HUES64 (cell line): ENCODE data around the gene ZBTB49.

Experiments used
- H3K27ac ChIP-seq: 2 replicates; pipeline ENCODE4 v1.7.0; 2013; ENCODE audit warnings: low read depth, low read length, inconsistent platforms
- H3K27me3 ChIP-seq: 2 replicates; pipeline ENCODE4 v1.6.1; 2013; ENCODE audit warnings: mild to moderate bottlenecking, low read length; ENCODE audit not compliant: insufficient read depth
- H3K36me3 ChIP-seq: 2 replicates; pipeline ENCODE4 v1.6.1; 2013; ENCODE audit warnings: mild to moderate bottlenecking, low read length; ENCODE audit not compliant: insufficient read depth
- H3K4me1 ChIP-seq: 2 replicates; pipeline ENCODE4 v1.6.1; 2013; ENCODE audit warnings: mild to moderate bottlenecking, low read length, moderate library complexity; ENCODE audit not compliant: insufficient read depth
- H3K4me3 ChIP-seq: 2 replicates; pipeline ENCODE4 v1.5.1; 2013; ENCODE audit warnings: mild to moderate bottlenecking, low read length, moderate library complexity
- H3K9ac ChIP-seq: 2 replicates; pipeline ENCODE4 v1.6.1; 2013; ENCODE audit warnings: mild to moderate bottlenecking, low read depth, low read length
- H3K9me3 ChIP-seq: 2 replicates; pipeline ENCODE4 v1.6.1; 2013; ENCODE audit warnings: low read depth, low read length; ENCODE audit not compliant: insufficient read depth
- WGBS: fragments of 150-250, 120-280 bp; methylation state at CpG from one replicate; pipeline ENCODE4 v1.1.7; 2013; ENCODE audit warnings: missing lambda C conversion rate; 5-methylcytosine and 5-hydroxymethylcytosine counted together

ZBTB49 gene

DNA sequence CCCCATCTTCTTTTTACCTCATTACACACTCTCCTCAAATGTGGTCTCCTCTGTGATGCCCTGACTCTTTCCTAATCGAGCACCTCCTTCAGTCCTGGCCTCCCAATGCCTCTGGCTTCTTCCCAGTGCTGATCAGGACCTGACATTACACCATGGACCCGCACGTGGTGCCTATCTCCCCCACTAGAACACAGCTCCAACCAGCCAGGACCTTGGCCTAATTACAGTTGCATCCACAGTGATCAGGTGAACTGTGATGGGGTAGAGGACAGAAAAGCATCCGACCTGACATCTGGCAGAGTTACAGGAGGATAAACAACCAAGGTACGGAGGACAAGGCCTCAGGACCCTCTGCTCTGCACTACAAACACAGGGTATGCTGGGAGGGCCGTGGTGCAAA, 12.5 kb upstream of the ZBTB49 start:
- WGBS = 78% methylated on average over 6 of the region's 6 CpGs
- H3K36me3 ChIP-seq = peaks cover 92% of the 10 kb centered on the region

DNA sequence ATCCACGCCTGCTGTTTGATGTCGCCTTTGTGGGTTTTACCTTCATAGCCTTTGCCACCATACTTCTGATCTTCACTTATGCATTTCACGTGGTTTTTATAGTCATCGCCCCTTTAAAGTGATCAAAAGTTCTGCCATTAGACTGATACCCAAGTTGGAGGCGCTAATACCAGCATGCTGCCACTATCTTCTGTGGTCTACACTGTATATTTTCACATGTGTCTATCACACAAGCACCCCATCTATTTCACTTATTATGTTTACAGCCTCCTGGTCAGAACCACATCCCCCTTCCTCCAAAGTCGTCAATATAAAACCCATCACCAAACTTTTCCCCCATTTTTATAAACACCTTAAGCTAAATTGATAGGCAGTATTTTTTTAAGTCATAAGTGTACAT, 8.3 kb upstream of the ZBTB49 start:
- Histone ChIP-seq H3K9me3 (no peaks in the 10 kb centered on the region), H3K36me3 (peaks cover 93% of the 10 kb centered on the region), H3K27me3 (no peaks in the 10 kb centered on the region), H3K4me3 (no peak overlapping the region), H3K9ac (no peak overlapping the region), H3K4me1 (no peaks in the 10 kb centered on the region), H3K27ac (no peak overlapping the region)
- WGBS = 97% methylated on average over 6 of the region's 6 CpGs

More for the DNA sequence above, 12.5 kb upstream of the ZBTB49 start:
- Histone ChIP-seq H3K4me1 (no peaks in the 10 kb centered on the region), H3K9ac (no peak overlapping the region), H3K27ac (no peak overlapping the region), H3K27me3 (no peaks in the 10 kb centered on the region), H3K4me3 (no peak overlapping the region), H3K9me3 (no peaks in the 10 kb centered on the region)

DNA sequence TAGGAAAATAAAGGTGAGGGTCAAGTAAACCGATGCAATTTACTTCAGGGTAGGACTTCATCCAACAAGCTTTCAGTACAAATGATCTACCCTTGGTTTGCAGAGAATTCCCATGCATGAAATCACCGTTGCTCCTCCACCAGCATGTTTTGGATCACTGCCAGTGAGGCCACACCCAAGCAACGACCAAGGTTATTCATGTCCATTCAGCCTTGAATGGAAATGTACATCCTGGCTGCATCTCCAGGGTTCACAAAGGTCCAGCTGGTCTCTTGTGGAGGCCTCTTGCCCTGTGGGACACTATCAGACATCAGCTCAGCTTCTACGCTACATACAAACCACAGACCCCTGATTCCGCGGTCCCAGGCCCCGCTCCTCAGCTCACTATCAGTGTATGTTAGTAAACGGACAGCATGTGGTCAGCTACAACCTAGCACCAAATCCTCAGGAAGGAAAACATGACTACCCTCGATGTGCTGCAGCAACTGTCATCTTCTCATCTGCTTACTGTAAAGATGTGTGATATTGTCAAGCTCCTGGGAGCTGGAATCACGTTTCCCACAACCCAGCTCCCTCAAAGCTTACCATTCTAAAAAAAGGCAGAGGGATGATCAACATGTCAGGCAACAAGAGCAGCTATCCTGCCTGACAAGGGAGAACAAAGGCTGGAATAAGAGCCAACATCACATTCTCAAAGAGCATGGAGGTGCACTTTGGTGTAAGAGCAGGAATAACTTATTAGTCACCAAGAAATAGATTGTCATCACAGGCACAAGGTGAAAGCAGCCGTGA, 5.0 kb upstream of the ZBTB49 start:
- no peak overlapping the region; the same call in 1 of the 2 replicates for H3K9ac ChIP-seq
- WGBS = 95% methylated on average over 11 of the region's 11 CpGs
- H3K27ac ChIP-seq = no peak overlapping the region
- H3K4me3 ChIP-seq = no peak overlapping the region
- H3K9me3 ChIP-seq = no peaks in the 10 kb centered on the region
- no peaks in the 10 kb centered on the region for H3K27me3 ChIP-seq
- H3K4me1 ChIP-seq = peaks cover 6% of the 10 kb centered on the region
- H3K36me3 ChIP-seq = peaks cover 67% of the 10 kb centered on the region

DNA sequence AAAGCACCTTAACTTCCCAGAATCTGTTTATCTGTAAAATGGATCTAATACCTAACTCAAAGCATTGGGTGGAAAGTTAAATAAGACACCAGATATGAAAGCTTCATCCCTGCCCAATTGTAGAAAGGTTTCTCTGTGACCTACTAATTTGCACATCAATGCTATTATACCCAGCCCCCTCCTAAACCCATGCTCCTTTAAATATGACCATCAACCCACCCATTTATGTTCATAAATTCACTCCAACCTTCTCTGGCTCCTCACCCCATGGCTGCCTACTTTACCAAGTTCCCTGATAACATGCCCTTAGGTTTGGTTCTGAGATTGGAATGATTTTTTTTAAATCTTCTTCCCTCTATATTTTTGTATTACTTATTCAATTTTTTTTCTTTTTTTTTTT, 2.0 kb upstream of the ZBTB49 start:
- Histone ChIP-seq H3K9ac (no peak overlapping the region), H3K9me3 (no peaks in the 10 kb centered on the region), H3K27ac (no peak overlapping the region), H3K4me3 (no peak overlapping the region), H3K27me3 (no peaks in the 10 kb centered on the region), H3K4me1 (peaks cover 6% of the 10 kb centered on the region), H3K36me3 (peaks cover 42% of the 10 kb centered on the region)

DNA sequence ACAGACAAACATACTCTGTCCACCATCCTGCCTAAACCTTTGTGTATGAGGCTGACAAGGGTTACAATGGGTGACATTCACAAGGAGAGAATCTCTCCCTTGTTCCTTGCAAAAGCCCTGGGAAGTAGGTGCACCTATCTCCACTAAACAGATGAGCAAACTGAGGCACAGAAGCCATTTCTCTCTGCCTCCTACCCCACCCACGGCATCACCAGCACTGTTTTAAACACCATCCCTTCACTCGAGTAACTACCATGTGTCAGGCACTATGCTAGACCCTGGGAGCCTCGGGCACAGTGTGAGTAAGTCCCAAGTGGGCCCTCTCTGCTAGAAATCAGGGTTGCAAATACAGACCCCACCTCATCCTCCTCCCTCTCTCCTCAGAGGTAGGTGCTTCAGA, 996 bp upstream of the ZBTB49 start:
- WGBS = 37% methylated on average over 3 of the region's 3 CpGs
- Histone ChIP-seq H3K27ac (no peak overlapping the region), H3K9ac (peak overlapping the region; percentile 79), H3K36me3 (peaks cover 32% of the 10 kb centered on the region), H3K4me3 (peak overlapping the region; percentile 91), H3K27me3 (no peaks in the 10 kb centered on the region), H3K9me3 (no peaks in the 10 kb centered on the region), H3K4me1 (peaks cover 6% of the 10 kb centered on the region)

DNA sequence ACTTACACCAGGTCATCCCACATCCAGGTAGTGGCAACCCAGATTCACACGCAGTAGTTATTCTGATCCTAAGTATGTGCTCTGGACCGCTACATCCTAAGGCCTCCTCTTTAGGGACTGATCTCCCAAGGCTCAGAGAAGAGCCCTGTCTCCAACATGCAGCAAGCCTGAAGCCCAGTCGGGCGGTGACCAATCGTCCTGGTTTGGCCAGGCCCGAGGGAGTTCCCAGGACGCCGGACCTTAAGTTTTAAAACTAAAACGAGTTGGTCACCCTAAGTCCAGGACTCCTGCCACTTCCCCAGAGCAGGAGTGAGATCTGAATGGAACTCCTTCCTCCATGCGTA, 482 bp upstream of the ZBTB49 start:
- H3K4me1 ChIP-seq = peaks cover 6% of the 10 kb centered on the region
- no peaks in the 10 kb centered on the region for H3K27me3 ChIP-seq
- no peaks in the 10 kb centered on the region for H3K9me3 ChIP-seq
- H3K36me3 ChIP-seq = peaks cover 27% of the 10 kb centered on the region
- peak overlapping the region; percentile 91 for H3K4me3 ChIP-seq
- 1% methylated on average over 10 of the region's 10 CpGs for WGBS
- H3K9ac ChIP-seq = peak overlapping the region; percentile 79
- H3K27ac ChIP-seq = 0 out of 2 replicates have a peak overlapping the region, but pooled peaks have one; percentile 9

DNA sequence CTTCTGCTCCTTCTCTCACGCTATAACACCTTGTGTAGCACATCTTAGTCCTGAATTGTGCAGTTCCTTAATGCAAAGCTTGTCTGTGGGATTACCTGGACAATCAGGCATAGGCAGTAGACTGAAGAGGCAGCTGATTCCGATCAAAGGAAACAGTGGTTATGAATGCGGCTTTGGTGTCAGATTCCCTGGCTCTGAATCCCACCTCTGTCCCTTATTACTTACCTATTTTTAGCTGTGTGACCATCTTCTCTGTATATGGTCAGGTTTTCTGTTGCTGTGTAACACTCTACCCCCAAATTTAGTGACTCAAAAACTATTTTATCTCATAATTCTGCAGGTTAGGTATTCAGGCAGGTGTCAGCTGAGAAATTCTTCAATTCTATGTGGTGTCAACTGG, 3.2 kb downstream of the ZBTB49 start:
- H3K9ac ChIP-seq = no peak overlapping the region
- H3K4me3 ChIP-seq = no peak overlapping the region
- H3K9me3 ChIP-seq = no peaks in the 10 kb centered on the region
- peaks cover 6% of the 10 kb centered on the region for H3K4me1 ChIP-seq
- H3K27ac ChIP-seq = no peak overlapping the region
- no peaks in the 10 kb centered on the region for H3K27me3 ChIP-seq
- WGBS = 98% methylated on average over 3 of the region's 3 CpGs
- peaks cover 5% of the 10 kb centered on the region for H3K36me3 ChIP-seq

DNA sequence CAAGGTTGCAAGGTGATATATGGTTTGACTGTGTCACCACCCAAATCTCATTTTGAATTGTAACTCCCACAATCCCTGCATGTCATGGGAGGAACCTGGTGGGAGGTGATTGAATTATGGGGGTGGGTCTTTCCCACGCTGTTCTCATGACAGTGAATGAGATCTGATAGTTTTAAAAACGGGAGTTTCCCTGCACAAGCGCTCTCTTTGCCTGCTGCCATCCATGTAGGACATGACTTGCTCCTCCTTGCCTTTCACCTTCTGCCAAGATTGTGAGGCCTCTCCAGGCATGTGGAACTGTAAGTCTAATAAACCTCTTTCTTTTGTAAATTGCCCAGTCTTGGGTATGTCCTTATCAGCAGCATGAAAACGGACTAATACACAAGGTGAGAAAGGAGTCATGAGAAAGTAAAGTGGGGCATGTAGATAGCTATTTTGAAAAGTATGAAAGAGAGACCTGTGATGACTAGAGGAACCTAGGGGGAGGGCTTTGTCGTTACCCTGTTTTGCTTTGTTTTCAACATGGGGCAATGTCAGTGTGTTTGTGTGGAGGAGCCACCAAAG, 6.3 kb downstream of the ZBTB49 start:
- no peaks in the 10 kb centered on the region for H3K27me3 ChIP-seq
- no peaks in the 10 kb centered on the region for H3K4me1 ChIP-seq
- no peak overlapping the region for H3K9ac ChIP-seq
- WGBS = 96% methylated on average over 5 of the region's 5 CpGs
- H3K27ac ChIP-seq = no peak overlapping the region
- peaks cover 16% of the 10 kb centered on the region for H3K36me3 ChIP-seq
- no peaks in the 10 kb centered on the region for H3K9me3 ChIP-seq
- H3K4me3 ChIP-seq = no peak overlapping the region

DNA sequence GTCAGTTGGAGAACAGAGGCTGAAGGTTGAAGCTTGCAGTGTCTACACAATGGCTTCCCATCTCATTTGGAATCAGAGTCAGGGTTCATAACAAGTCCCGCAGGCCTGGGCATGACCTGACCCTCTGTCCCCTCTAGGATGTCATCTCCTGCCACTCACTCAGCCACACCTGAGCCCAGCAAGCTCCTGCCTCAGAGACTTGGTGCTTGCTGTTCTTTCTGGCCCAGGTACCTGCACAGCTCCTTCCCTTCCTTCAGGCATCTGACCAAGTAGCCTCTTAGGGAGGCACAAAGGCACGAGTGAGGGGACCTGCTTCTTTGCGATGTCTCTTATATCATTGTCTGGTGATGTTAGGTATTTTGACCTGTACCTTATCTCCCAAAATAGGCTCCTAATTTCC, 9.0 kb downstream of the ZBTB49 start:
- Histone ChIP-seq H3K9me3 (no peaks in the 10 kb centered on the region), H3K9ac (no peak overlapping the region), H3K4me1 (no peaks in the 10 kb centered on the region), H3K4me3 (no peak overlapping the region), H3K27me3 (no peaks in the 10 kb centered on the region), H3K27ac (no peak overlapping the region), H3K36me3 (peaks cover 31% of the 10 kb centered on the region)
- 92% methylated on average over 1 of the region's 3 CpGs for WGBS

DNA sequence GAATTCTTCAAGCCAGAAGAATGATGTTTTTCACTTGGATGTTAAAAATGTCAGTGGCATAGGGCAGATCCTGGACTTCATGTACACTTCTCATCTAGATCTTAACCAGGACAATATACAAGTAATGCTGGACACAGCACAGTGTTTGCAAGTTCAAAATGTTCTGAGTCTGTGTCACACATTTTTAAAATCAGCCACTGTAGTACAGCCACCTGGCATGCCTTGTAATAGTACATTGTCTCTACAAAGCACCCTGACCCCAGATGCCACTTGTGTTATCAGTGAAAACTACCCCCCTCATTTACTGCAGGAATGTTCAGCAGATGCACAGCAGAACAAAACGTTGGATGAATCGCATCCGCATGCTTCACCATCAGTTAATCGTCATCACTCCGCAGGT, 11.9 kb downstream of the ZBTB49 start:
- Histone ChIP-seq H3K36me3 (peaks cover 34% of the 10 kb centered on the region), H3K27ac (no peak overlapping the region), H3K4me1 (no peaks in the 10 kb centered on the region), H3K9ac (no peak overlapping the region), H3K27me3 (no peaks in the 10 kb centered on the region), H3K9me3 (no peaks in the 10 kb centered on the region), H3K4me3 (no peak overlapping the region)
- 97% methylated on average over 5 of the region's 5 CpGs for WGBS

DNA sequence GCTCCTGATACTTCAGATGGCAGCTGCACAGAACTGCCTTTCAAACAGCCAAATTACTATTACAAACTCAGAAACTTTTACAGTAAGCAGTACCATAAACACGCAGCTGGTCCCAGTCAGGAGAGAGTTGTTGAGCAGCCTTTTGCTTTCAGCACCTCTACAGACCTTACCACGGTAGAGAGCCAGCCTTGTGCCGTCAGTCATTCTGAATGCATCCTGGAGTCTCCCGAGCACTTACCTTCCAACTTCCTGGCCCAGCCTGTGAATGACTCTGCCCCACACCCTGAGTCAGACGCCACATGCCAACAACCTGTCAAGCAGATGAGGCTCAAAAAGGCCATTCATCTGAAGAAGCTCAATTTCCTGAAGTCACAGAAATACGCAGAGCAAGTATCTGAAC, 12.4 kb downstream of the ZBTB49 start:
- 84% methylated on average over 6 of the region's 6 CpGs for WGBS
- peaks cover 37% of the 10 kb centered on the region for H3K36me3 ChIP-seq
- no peaks in the 10 kb centered on the region for H3K9me3 ChIP-seq
- H3K4me1 ChIP-seq = no peaks in the 10 kb centered on the region
- H3K27me3 ChIP-seq = no peaks in the 10 kb centered on the region
- H3K27ac ChIP-seq = no peak overlapping the region
- H3K4me3 ChIP-seq = no peak overlapping the region
- H3K9ac ChIP-seq = no peak overlapping the region
